ENCODE measurements around the gene LMTK3.

- TF ChIP-seq CTCF (IDR thresholded peaks at IDR 0.05) (no peak), POLR2A (IDR thresholded peaks at IDR 0.05) (no peak)
Observed at GRCh38 chr19:48466561-48467325, 44.9 kb downstream of the LMTK3 start.

Measured in body of pancreas (tissue), 4 donors.